ENCODE data around the gene CDH13. TPM values are rescaled to one million over a fixed set of nuclear protein-coding genes. Genes with fewer than 3 reads are reported as not detected.

Gene CDH13
- total and polyA plus RNA-seq, 2 experiments from 2014 or later: 1.2 to 1.5 TPM

GRCh38 chr16:83568345-83568744 is 941.6 kb downstream of the CDH13 start:
- no peaks in the 10 kb centered on the region for H3K9me2 ChIP-seq (replicated peaks; ENCODE audit: insufficient read depth)
- TF ChIP-seq EZH2 (IDR thresholded peaks at IDR 0.05; ENCODE audit: borderline replicate concordance): no peak
- TF ChIP-seq CTCF (IDR thresholded peaks at IDR 0.05; ENCODE audit: poor library complexity): no peak
- TF ChIP-seq EZH2phosphoT487 (IDR thresholded peaks at IDR 0.05; ENCODE audit: low read depth, severe bottlenecking, unreplicated experiment): no peak
- DNase-seq (ENCODE audit: low spot score): no peak
- H4K20me1 ChIP-seq (ENCODE audit: insufficient read depth, poor library complexity, severe bottlenecking): no peaks in the 10 kb centered on the region
- no peak overlapping the region for H3K4me3 ChIP-seq
- no peaks in the 10 kb centered on the region for H3K9me3 ChIP-seq (ENCODE audit: low read depth)
- no peak overlapping the region for H2AFZ ChIP-seq
- no peaks in the 10 kb centered on the region for H3K36me3 ChIP-seq (replicated peaks; ENCODE audit: insufficient read depth, low read depth)
- no peak overlapping the region for H3K27ac ChIP-seq
- H3K4me1 ChIP-seq (ENCODE audit: insufficient read depth): no peaks in the 10 kb centered on the region
- no peak overlapping the region for H3K4me2 ChIP-seq
- 76% methylated on average over 7 of the region's 7 CpGs for whole genome bisulfite sequencing (ENCODE audit: low lambda C conversion rate, missing lambda C conversion rate)
- H3K27me3 ChIP-seq: no peaks in the 10 kb centered on the region
- no peaks in the 10 kb centered on the region for H3K79me2 ChIP-seq

GRCh38 chr16:83574388-83574787 is 947.6 kb downstream of the CDH13 start:
- 66% methylated on average over 6 of the region's 6 CpGs for WGBS (ENCODE audit: low lambda C conversion rate, missing lambda C conversion rate)
- Histone ChIP-seq H3K27ac (no peak overlapping the region), H3K9me2 (replicated peaks; ENCODE audit: insufficient read depth) (no peaks in the 10 kb centered on the region), H3K79me2 (no peaks in the 10 kb centered on the region), H3K4me1 (ENCODE audit: insufficient read depth) (no peaks in the 10 kb centered on the region), H3K4me2 (no peak overlapping the region), H4K20me1 (ENCODE audit: insufficient read depth, poor library complexity, severe bottlenecking) (no peaks in the 10 kb centered on the region), H3K4me3 (no peak overlapping the region), H3K36me3 (replicated peaks; ENCODE audit: insufficient read depth, low read depth) (no peaks in the 10 kb centered on the region), H3K9me3 (ENCODE audit: low read depth) (no peaks in the 10 kb centered on the region), H3K27me3 (no peaks in the 10 kb centered on the region), H2AFZ (no peak overlapping the region)
- DNase-seq (ENCODE audit: low spot score): no peak
- TF ChIP-seq CTCF (IDR thresholded peaks at IDR 0.05; ENCODE audit: poor library complexity): no peak
- no peak for TF ChIP-seq EZH2phosphoT487 (IDR thresholded peaks at IDR 0.05; ENCODE audit: low read depth, severe bottlenecking, unreplicated experiment)
- TF ChIP-seq EZH2 (IDR thresholded peaks at IDR 0.05; ENCODE audit: borderline replicate concordance): no peak

- Histone ChIP-seq H3K36me3 (replicated peaks; ENCODE audit: insufficient read depth, low read depth) (no peaks in the 10 kb centered on the region), H4K20me1 (ENCODE audit: insufficient read depth, poor library complexity, severe bottlenecking) (no peaks in the 10 kb centered on the region), H2AFZ (no peak overlapping the region), H3K79me2 (no peaks in the 10 kb centered on the region), H3K9me3 (ENCODE audit: low read depth) (no peaks in the 10 kb centered on the region), H3K9me2 (replicated peaks; ENCODE audit: insufficient read depth) (no peaks in the 10 kb centered on the region), H3K27me3 (no peaks in the 10 kb centered on the region), H3K27ac (no peak overlapping the region), H3K4me1 (ENCODE audit: insufficient read depth) (no peaks in the 10 kb centered on the region), H3K4me3 (no peak overlapping the region), H3K4me2 (no peak overlapping the region)
- WGBS (ENCODE audit: low lambda C conversion rate, missing lambda C conversion rate): 89% methylated on average over 7 of the region's 7 CpGs
- DNase-seq (ENCODE audit: low spot score): no peak
- TF ChIP-seq EZH2phosphoT487 (IDR thresholded peaks at IDR 0.05; ENCODE audit: low read depth, severe bottlenecking, unreplicated experiment) (no peak), EZH2 (IDR thresholded peaks at IDR 0.05; ENCODE audit: borderline replicate concordance) (no peak), CTCF (IDR thresholded peaks at IDR 0.05; ENCODE audit: poor library complexity) (no peak)
Measured at GRCh38 chr16:83577078-83577745, 950.4 kb downstream of the CDH13 start.

All from hepatocyte (in vitro differentiated cells).